Stimulated activated CD8-positive, alpha-beta memory T cell treated with anti-CD3 and anti-CD28 coated beads, Interleukin-7, amount 100 ng/mL, for 1 hour (primary cell): Measurements from ENCODE around the gene EFR3B.
"Not testable (repeated sequence)": the region's sequence is repeated elsewhere in the genome, so short reads cannot be mapped to it uniquely, and the experiment has no call there.

Source experiments
- DNase-seq, 2 donors: peaks; one replicate each; pipeline ENCODE4 v3.0.0-alpha.2; 2020; ENCODE audit warnings: low read depth in 2 of 2

EFR3B gene

DNA sequence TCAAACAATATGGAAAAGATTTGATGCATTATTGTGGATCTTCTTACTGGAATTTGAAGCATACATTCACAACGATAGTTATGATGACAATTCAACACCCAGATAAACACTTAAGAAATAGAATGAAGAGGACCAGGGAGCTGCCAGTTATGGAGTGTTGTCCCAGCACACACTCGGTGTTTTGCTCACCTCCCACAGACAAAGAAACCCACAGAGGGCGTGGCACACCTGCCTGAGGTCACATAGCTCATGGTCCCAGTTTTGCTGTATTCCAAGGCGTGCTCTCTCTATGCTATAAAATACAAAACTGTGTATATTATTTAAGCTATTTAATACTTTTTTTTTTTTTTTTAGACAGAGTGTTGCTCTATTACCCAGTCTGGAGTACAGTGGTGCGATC is 31.1 kb downstream of the EFR3B start:
- no peak for DNase-seq

DNA sequence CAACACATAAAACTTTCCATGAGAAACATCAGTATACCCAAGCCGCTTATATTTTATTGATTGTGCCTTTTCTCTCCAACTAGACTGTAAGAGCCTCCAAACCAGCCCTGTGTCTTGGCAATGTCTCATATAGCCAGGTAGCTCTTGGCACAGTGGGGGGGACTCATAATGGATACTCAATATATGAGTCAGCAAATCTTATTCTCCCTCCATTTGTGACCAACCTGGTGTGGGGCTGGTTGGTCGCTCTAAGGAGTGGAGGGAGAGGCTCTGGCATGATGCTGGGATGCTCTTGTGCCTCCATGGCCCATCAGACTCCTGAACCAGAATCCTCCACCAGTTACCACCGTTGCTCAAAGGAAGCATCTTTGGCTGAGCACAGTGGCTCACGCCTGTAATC is 32.0 kb downstream of the EFR3B start:
- DNase-seq: no peak

DNA sequence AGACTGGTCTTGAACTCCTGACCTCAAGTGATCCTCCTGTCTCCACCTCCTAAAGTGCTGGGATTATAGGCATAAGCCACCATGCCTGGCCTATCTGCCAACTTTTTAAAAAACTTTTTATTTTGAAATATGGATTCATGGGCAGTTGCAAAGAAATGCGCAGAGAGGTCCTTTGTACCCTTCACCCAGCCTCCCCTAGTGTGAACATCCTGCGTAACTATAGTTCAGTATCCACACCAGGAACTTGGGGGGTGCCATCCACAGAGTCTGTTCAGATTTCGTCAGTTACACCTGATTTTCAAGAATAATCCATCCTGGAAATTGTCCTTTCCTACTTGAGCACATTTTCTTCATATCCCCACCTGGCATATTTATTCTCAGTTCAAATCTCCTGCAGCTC is 33.0 kb downstream of the EFR3B start:
- no peak for DNase-seq

DNA sequence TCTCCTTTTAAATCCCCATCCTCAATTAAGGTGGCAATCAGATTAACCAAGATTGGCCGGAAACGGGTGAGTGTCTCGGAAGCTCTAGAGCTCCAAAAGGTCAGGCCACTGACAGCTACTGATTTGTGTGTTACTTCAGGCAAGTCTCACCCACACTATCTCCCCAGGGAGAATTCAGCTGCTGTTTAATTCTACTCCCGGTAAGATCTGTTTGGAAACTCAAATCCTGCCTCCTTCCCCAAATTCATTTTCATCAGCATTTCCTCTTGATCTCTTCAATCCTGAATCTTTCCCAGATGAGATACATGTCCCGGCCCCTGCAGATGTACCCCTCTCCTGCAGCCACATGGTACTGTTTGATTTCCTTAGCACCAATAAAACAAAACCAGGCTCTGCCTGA is 34.9 kb downstream of the EFR3B start:
- DNase-seq: no peak

DNA sequence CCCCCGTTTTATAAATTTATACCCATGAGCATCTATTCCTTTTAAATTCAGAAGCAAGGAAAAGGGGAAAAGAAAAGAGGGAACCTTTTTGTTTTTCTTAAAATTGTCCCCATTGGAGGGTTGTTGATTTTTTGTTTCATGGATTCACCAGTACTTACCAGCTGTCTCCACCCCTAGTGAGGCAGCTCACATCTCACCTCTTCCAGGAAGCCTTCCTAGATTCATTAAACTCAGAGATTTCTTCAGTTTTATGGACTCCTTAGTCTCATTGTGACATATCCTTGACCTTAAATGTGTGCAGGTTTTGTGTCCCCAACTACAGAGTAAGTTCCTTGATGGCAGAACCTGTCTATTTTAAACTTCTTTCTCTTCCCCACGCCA is 35.9 kb downstream of the EFR3B start:
- no peak for DNase-seq

DNA sequence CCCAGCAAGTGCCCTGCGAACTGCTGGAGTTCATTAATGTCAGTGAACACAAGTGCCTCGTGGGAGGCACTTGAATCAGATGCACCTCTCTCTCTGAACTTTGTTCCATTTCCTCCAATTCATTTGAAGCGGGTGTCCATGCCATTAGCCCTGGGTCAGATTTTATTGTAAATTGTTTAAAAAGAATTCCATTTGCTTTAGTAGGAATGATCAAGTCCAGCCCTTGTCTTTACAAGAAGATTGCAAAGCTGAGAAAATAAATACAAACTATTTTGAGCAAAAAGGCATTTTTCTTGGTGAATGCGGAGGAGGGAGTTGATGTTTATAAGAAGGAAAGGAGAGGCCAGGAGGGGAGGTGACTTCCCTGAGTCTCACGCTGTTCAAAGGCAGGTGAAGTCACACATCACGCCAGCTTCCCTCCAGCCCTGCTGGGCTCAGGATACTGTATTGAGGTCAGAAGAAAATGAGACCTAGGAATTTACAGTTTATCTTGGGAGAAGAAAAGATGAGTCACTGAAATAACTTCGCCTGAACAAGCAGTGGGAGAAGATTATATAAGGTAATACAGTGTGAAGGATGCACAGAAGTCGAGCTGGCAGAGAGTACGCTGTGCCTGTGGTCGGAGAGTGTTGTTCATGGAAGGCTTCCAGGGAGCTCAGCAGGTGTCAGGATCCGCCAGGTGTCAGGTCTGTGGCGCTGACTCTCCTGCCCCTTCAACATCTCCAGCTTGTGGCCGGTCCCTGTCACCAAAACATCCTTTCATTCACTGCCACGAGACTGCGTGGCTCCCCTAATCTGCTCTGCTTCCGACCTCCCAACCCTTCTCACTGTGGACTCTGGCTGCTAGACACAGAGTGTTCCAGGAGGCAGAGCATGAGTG is 36.5 kb downstream of the EFR3B start:
- no peak for DNase-seq

DNA sequence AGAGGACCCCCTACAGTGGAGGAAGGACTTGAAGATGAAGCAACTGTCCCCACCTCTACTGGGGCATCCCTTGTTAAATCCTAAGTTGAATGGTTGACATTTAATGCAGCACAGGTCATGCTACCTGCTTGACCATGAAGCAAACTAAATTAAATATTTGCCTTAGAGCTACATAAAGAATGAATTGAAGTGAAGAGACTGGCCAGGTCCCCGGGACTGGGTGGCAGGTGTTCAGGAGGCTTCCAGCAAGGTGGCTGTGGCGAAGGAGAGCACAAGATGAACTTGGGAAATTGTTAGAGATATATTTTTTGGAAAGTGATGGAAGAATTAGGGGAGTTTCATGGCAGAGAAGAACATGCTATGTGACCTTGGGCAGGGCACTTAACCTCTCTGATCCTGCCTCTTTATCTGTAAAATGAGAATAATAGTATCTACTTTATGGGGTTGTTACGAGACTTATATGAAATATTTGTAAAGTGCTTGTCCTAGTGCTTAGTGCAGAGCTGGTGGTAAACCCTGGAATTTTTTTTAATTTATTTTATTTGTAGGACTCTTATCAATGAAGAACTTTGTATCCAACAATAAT is 37.3 kb downstream of the EFR3B start:
- no peak for DNase-seq

DNA sequence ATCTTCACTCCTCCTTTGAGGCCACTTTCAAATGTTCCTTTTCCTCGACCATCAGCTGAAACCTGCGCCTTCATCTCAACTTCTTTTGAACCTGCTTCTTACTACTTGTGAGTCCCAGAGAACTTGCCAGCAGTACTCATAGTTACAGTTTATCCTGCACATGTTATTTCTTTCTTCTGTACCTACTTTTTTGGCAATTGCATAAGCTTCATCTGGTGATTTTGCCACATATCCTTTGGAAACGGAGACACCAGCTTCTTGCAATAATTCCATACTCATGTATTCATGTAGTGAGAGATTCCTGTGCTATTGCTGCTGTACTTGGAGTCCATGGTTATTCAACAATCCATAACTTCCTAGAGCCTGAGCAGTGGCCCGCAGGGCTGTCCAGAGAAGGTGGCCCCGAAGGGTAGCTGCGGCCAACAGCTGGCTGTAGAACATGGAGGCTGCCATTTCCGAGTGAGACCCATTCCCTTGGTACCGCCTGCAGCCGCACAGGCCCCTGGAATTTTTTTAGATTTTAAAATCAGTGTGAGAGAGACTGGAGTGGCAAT is 39.4 kb downstream of the EFR3B start:
- no peak for DNase-seq

DNA sequence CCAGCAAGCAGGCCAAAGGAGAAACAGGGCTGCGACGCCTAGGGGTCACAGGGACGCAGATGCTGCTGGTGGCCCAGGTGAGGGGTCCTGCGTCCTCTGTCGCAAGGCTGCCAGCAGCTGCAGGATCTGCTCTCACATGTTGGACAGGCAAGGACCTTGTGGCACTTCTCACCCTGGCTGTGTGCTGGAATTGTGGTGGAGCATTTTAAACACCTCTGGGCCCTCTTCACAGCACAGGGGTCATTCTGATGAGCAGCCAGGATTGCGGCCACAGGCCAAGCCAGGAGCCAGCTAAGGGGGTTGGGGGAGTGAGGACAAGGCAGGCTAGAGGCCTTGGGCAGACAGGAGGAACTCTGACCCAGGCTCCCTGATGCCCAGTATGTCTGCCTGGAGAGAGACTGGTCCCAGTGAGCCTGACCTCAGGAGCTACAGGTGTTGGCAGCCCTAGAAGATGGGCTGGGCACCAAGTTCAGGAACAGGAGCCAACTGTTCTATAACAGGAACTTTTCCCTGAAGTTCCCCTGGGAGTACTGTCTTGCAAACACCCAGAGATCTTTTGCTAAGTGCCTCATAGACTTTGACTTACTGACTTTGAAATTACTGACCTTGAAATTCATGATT is 40.2 kb downstream of the EFR3B start:
- no peak for DNase-seq

DNA sequence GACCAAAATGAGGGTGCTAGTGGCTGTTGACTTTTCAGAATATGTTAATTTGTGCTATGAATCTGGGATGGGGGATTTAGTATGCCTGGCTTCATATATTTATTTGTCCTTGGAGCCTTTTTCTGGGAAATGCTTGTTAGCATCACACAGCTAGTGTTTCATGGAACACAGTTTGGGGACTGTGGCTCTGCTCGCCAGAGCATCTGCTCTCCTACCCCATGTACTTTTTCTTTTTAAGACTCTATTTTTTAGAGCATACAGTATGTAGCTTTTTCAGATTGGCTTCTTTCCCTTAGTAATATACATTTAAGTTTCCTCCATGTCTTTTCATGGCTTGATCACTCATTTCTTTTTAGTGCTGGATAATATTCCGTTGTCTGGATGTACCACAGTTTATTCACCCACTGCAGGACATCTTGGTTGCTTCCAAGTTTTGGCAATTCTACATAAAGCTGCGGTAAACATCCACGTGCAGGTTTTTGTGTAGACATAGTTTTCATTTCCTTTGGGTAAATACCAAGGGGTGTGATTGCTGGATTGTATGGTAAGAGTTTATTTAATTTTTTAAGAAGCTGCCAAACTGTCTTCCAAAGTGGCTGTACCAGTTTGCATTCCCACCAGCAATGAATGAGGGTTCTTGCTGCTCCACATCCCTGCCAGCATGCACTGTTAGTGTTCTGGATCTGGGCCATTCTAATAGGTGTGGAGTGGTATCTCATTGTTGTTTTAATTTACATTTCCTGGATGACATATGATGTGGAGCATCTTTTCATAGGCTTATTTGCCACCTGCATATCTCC is 44.1 kb downstream of the EFR3B start:
- DNase-seq: no peak

DNA sequence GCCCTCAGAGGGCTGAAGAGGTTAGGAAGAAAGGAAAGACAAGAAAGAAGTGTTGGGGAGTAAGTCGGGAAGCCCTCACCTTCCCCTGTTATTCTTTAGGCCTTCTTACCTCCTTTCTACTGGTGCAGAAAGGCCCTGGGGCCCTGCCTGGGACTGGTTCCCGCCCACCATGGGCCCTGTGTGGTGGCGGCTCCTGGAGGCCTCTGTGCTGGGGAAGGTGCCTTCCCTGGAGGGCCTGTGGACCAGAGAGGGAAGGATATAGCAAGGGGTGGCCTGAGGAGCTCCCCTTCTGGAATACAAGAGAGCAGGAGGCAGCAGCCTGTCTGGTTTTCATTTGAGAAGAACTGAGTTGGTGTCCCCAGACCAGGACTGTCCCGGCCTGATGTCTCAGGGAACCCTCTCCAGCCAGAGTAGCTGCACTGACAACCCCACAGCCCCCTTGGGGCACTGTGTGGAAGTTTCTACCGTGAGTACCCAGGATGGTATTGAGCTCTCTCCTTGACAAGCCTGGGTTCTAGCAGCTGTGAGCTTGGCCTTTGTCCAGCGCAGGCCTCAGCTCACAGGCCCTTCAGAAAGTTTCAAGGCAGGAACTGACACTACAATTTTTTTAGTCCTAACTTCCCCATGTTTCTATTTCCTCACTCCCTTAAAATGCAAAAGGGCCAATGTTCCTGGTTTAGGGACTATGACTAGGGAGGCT is 47.1 kb downstream of the EFR3B start:
- no peak for DNase-seq

DNA sequence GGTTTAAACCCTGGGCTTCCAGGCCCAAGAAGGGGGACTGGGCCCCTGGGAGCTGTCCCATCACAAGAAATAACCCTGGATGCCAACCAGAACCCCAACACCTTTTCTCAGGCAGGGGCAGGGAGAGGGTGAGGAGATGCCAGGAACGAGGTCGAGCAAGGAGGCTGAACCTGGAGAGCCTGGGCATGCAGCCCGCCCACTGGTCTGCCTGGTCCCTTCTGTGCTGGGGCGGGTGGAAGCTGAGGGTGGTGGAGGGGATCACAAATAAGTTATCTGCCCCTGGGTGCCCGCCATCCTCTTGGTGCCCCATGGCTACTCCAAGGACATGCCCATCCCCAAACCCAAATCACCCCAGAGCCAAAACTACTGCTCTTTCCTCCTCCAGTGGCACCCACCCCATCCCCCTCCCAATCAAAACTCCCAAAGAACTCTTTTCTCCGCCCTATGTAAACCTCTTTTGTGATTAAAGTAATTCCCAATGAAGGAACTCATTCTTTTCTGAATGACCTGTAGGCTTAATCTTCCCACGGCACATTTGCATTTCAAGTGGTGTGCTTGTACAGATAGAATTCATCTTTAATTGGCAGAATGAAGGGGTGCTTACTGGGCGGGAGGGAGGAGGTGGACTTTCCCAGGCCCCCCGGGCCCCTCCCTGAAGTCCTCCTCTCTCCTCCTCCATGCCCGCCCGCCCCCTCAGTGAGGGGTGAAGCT is 47.9 kb downstream of the EFR3B start:
- DNase-seq: no peak

DNA sequence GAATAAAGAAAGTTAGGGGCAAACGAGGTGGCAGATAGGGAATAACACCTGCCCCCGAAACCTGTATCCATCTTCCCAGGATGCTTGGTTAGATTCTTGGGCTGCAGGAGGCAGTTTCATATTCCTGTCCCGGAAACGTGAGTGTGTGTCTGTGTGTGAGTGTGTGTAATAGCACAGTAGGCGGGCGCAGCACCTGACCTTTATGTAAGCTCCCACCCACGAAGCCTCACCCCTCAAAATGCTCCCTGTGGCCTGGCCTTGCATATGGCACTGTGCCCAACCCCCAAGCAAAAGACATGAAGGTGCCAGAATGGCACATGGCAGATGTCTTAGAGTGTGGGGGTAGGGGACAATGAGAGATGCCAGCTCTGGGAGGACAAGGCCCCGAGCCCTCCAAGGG is 48.9 kb downstream of the EFR3B start:
- DNase-seq: no peak

DNA sequence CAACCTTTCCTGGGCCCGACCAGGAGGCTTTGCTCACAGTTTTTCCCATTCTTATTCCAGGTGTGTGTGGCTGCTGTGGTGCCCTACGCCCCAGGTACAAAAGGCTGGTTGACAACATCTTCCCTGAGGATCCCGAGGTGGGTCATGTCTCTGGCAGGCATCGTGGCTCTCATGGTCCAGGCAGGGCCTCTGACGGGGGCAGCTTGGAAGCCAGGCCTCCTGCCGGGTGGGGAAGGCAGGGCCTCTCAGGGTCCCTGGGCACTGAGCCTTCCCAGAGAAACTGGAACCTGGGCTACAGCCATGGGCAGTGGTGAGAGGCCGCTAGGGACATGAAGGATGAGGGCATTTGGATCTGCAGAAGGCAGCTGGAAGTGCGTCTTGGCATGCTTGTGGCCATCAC is 49.4 kb downstream of the EFR3B start:
- DNase-seq: no peak

DNA sequence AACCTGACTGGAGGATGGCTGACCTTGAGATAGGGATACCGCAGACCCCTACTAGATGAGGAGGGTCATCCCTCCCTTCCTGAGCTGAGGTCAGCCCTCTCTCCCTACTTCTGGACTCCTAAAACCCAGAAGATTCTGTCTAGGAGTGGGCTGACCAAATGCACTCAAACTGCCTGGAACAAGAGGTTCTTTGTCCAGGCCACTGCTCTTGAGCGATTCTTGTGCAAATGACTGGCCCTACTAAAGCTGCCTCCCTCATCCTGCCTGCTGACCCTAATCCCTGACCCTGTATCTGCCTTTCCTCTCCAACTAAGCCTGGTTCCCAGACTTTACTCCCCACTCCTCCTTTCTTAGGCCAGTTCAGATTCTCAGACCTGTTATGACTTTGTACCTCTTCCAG is 56.2 kb downstream of the EFR3B start:
- no peak for DNase-seq

DNA sequence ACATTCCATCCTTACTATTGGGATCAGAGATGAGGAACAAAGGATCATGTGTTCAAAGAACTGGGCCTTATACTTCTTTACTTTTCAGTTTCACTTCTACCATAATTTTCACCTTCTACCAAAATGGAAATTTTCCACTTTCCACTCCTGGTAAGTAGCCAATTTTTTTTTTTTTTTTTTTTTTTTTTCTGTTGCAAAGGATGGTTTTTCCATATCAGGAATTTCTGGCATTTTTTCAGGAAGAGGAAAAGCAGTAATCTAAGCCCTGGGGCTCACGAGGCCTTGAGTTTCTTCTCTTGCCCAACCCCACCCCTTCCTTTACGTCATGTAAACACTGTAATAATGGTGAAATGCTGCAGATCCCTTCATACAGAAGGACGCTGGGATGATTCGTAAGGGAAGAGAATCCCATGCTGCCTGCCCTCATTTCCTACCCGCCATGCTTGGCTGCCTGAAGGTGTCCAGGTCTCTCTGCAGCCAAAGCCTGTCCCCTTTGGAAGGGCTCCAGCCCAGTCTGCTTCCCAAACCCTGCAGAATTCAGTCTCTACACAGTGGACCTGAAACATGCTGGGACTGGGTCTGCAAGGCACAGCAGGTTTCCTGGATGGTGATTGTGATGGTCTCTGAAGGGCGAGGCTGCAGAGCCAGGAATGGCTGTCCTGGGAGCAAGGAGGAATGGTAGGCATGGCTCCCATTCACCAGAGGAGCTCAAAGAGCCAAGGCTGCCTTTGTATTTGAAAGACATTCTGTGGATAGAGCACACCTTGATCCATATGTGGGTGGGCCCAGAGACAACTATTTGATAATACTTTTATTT is 57.0 kb downstream of the EFR3B start:
- DNase-seq: no peak

DNA sequence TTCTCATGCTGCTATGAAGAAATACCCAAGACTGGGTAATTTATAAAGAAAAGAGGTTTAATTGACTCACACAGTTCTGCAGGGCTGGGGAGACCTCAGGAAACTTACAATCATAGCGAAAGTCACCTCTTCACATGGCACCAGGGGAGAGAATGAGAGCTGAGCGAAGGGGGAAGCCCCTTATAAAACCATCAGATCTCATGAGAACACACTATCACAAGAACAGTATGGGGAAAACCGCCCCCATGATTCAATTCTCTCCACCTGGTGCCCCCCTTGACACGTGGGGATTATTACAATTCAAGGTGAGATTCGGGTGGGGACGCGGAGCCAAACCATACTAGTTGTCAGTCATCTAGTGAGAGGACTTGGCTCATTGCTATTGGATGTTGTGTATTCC is 60.5 kb downstream of the EFR3B start:
- DNase-seq: not testable (repeated sequence)

DNA sequence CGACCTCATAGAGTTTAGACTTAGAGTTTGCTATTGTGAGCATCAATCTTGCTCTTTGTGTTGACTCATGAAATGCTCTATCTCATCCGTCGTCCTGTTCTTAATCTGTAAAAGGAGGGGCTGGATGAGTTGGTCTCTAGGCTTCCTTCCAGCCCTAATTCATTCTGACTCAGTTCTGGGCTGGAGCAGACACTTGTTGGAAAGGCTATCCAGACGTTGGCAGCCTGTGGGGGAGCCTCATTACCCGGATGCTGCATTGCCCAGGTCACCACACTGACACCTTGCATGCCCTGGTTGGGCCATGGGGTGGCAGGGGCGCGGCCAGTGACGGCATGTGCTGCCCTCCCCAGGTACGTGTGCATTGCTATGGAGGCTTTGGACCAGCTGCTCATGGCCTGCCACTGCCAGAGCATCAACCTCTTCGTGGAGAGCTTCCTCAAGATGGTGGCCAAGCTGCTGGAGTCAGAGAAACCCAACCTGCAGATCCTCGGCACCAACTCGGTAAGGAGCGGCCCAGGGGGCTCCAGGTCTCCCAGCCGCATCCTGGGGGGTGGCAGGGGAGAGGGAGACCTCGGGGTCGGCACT is 61.5 kb downstream of the EFR3B start:
- no peak for DNase-seq

DNA sequence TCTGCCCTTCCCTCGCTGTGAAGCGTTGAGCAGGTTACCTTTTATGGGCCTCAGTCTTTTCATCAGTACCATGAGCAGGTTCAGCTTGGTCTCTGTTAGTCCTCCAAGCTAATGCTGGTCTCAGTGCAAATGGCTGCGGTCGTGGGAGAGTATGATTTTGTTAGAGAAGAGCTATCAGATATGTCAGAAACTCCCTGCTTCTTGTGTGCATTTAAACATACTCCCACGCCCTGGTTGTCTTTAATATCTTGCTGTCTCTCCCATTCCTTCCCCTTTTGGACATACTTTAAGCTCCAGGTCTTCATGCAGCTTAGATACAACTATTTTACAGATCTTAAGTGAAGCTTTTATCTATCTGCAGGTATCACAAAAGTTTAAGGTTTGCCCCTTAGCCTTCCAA is 62.9 kb downstream of the EFR3B start:
- no peak for DNase-seq
